PC-3 (cell line): ENCODE results near the gene FCN2. TPM values are rescaled to one million over a fixed set of nuclear protein-coding genes. Genes with fewer than 3 reads are reported as not detected.

Experiments used
- ATAC-seq: fragments of 200-7000 bp; cut with Tn5 transposase; 2 replicates; pipeline ENCODE4 v1.9.1; 2020; ENCODE audit warnings: mild to moderate bottlenecking, moderate library complexity
- BruUV-seq: library from RNA; stranded (reverse); fragments of 400-500 nt; replicated peaks from 2 replicates; lab custom pipeline; 2021; lab: Mats Ljungman, UMichigan
- CTCF ChIA-PET: fragments of 300-600 bp; sonication (Branson Sonifier 250); formaldehyde crosslinking; loops from one replicate; lab custom pipeline; 2022; ENCODE audit warnings: antibody characterized with exemption; lab: Charles Lee
- POLR2A ChIA-PET: fragments of 300-600 bp; sonication (Branson Sonifier 250); formaldehyde crosslinking; loops from one replicate; lab custom pipeline; 2022; ENCODE audit warnings: antibody characterized with exemption; ENCODE audit not compliant: unreplicated experiment; lab: Charles Lee
- DNase-seq: peaks from one replicate; pipeline ENCODE4 v3.0.0-alpha.2; 2015
- H2AFZ ChIP-seq: fragments of 300-600 bp; sonication (generic); 2 replicates; pipeline ENCODE4 v1.6.0; 2016; ENCODE audit warnings: antibody characterized with exemption, low read length
- H3F3A ChIP-seq: fragments of 300-600 bp; sonication (generic); one replicate; pipeline ENCODE4 v1.6.0; 2017; ENCODE audit warnings: antibody characterized with exemption, low read length, control low read depth, mild to moderate bottlenecking; ENCODE audit not compliant: unreplicated experiment
- H3K27ac ChIP-seq: fragments of 300-600 bp; sonication (generic); 2 replicates; pipeline ENCODE4 v1.5.1; 2016; ENCODE audit warnings: mild to moderate bottlenecking, low read length
- H3K27me3 ChIP-seq: fragments of 300-600 bp; sonication (generic); 2 replicates; pipeline ENCODE4 v1.6.1; 2016; ENCODE audit warnings: low read length, mixed read lengths
- H3K36me3 ChIP-seq: fragments of 300-600 bp; sonication (generic); 2 replicates; pipeline ENCODE4 v1.6.1; 2016; ENCODE audit warnings: low read depth, mixed run types, low read length, mixed read lengths
- H3K4me1 ChIP-seq: fragments of 300-600 bp; sonication (generic); 2 replicates; pipeline ENCODE4 v1.5.1; 2016; ENCODE audit warnings: low read length; ENCODE audit not compliant: insufficient read depth
- H3K4me2 ChIP-seq: fragments of 300-600 bp; sonication (generic); 2 replicates; pipeline ENCODE4 v1.6.0; 2016; ENCODE audit warnings: low read length
- H3K4me3 ChIP-seq: fragments of 300-600 bp; sonication (generic); 2 replicates; pipeline ENCODE4 v1.5.1; 2016; ENCODE audit warnings: mild to moderate bottlenecking, low read length, mixed read lengths
- H3K79me2 ChIP-seq: fragments of 300-600 bp; sonication (generic); 2 replicates; pipeline ENCODE4 v1.6.1; 2017; ENCODE audit warnings: low read length, mixed read lengths
- H3K9ac ChIP-seq: fragments of 300-600 bp; sonication (generic); 2 replicates; pipeline ENCODE4 v1.6.0; 2016; ENCODE audit warnings: mild to moderate bottlenecking, low read length
- H3K9me2 ChIP-seq: fragments of 300-600 bp; sonication (generic); replicated peaks from 2 replicates; pipeline ENCODE4 v1.6.1; 2016; ENCODE audit warnings: mixed run types, low read length, mixed read lengths
- H3K9me3 ChIP-seq: fragments of 300-600 bp; sonication (generic); 2 replicates; pipeline ENCODE4 v1.6.1; 2016; ENCODE audit warnings: low read length, mixed read lengths
- H4K20me1 ChIP-seq: fragments of 300-600 bp; sonication (generic); 2 replicates; pipeline ENCODE4 v1.6.1; 2016; ENCODE audit warnings: low read length, mixed read lengths
- CTCF ChIP-seq: fragments of 300-600 bp; sonication (generic); conservative IDR thresholded peaks from 2 replicates; pipeline ENCODE4 v1.5.1; 2017; ENCODE audit warnings: antibody characterized with exemption, low read depth, mild to moderate bottlenecking, low read length
- EZH2 ChIP-seq: fragments of 300-600 bp; sonication (generic); IDR thresholded peaks from one replicate; pipeline ENCODE4 v1.6.1; 2017; ENCODE audit warnings: antibody characterized with exemption, mild to moderate bottlenecking, low read length; ENCODE audit not compliant: unreplicated experiment
- EZH2phosphoT487 ChIP-seq: fragments of 300-600 bp; sonication (generic); IDR thresholded peaks from 2 replicates; pipeline ENCODE4 v1.6.1; 2018; ENCODE audit warnings: mild to moderate bottlenecking, antibody characterized with exemption, low read length, borderline replicate concordance
- intact Hi-C: fragments of 100-400 bp; cut with micrococcal nuclease; formaldehyde crosslinking; loops from 2 replicates; pipeline ENCODE4 v1.9.0; 2023
- total RNA-seq: library from RNA; depleted of rRNA; stranded (reverse); fragments of >200 nt; gene quantifications from 2 replicates; pipeline ENCODE4 v1.2.3, GENCODE V29; 2014

FCN2 gene
- total RNA-seq, 1 experiment from 2014 or later, result not detected

GRCh38 chr9:134877541-134877940 lies 3.1 kb upstream of the FCN2 start:
- no peak overlapping the region for H3K27ac ChIP-seq
- ATAC-seq (no peak), DNase-seq (no peak)
- H3K79me2 ChIP-seq, result no peaks in the 10 kb centered on the region
- H3K36me3 ChIP-seq, result no peaks in the 10 kb centered on the region
- no peak overlapping the region for H3K9ac ChIP-seq
- no TSS peak for BruUV-seq
- intact Hi-C loops, result no loop called here
- H3K27me3 ChIP-seq, result peaks cover 8% of the 10 kb centered on the region
- H3K9me3 ChIP-seq, result no peaks in the 10 kb centered on the region
- POLR2A ChIA-PET, result no interaction called here
- CTCF ChIA-PET, result no interaction called here
- TF ChIP-seq EZH2, result no peak
- TF ChIP-seq CTCF, result no peak
- no peak for TF ChIP-seq EZH2phosphoT487
- no peaks in the 10 kb centered on the region for H4K20me1 ChIP-seq
- H2AFZ ChIP-seq, result no peak overlapping the region
- H3K4me3 ChIP-seq, result no peak overlapping the region
- no peaks in the 10 kb centered on the region for H3K4me1 ChIP-seq
- H3F3A ChIP-seq, result no peaks in the 10 kb centered on the region
- H3K4me2 ChIP-seq, result no peak overlapping the region
- no peaks in the 10 kb centered on the region for H3K9me2 ChIP-seq

GRCh38 chr9:134879664-134880483 lies 736 bp upstream of the FCN2 start:
- Histone ChIP-seq H3K27me3 (peaks cover 4% of the 10 kb centered on the region; the same call in 1 of the 2 replicates), H2AFZ (no peak overlapping the region), H3K9ac (no peak overlapping the region), H3K27ac (no peak overlapping the region), H3K9me3 (no peaks in the 10 kb centered on the region), H3K9me2 (no peaks in the 10 kb centered on the region), H3F3A (no peaks in the 10 kb centered on the region), H3K4me2 (no peak overlapping the region), H3K36me3 (no peaks in the 10 kb centered on the region), H3K4me3 (no peak overlapping the region), H3K4me1 (no peaks in the 10 kb centered on the region), H3K79me2 (no peaks in the 10 kb centered on the region), H4K20me1 (no peaks in the 10 kb centered on the region)
- no TSS peak for BruUV-seq
- POLR2A ChIA-PET, result no interaction called here
- DNase-seq (no peak), ATAC-seq (no peak)
- intact Hi-C loops, result no loop called here
- TF ChIP-seq EZH2phosphoT487, result no peak
- no peak for TF ChIP-seq EZH2
- no peak for TF ChIP-seq CTCF
- CTCF ChIA-PET, result no interaction called here

DNA sequence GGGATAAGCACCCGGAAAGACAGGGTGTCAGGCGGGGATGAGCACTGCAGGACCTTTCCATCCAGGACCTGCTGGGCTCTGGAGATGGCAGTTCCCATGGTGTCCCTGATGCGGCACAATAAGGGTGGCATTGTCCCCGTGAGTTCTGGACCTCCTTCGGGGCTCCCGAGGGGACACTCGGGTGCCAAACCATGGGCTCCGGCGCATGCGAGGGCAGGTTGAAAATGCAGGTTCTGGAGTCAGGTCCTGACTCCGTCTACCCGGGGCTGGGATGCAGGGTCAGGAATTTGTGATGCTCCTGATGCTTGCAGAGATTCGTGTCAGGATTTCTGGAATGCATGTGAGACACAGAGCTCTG lies 682 bp downstream of the FCN2 start:
- no peak for ATAC-seq
- no peaks in the 10 kb centered on the region for H3K9me2 ChIP-seq
- TF ChIP-seq CTCF (no peak), EZH2phosphoT487 (no peak), EZH2 (no peak)
- H3K27ac ChIP-seq, result no peak overlapping the region
- POLR2A ChIA-PET, result no interaction called here
- H3K4me3 ChIP-seq, result no peak overlapping the region
- H3F3A ChIP-seq, result no peaks in the 10 kb centered on the region
- H3K9me3 ChIP-seq, result no peaks in the 10 kb centered on the region
- H3K79me2 ChIP-seq, result no peaks in the 10 kb centered on the region
- intact Hi-C loops, result no loop called here
- H2AFZ ChIP-seq, result no peak overlapping the region
- CTCF ChIA-PET, result no interaction called here
- H3K36me3 ChIP-seq, result no peaks in the 10 kb centered on the region
- no peak for DNase-seq
- no peaks in the 10 kb centered on the region for H4K20me1 ChIP-seq
- no peaks in the 10 kb centered on the region for H3K4me1 ChIP-seq
- H3K9ac ChIP-seq, result no peak overlapping the region
- H3K27me3 ChIP-seq, result peaks cover 4% of the 10 kb centered on the region; the same call in 1 of the 2 replicates
- no TSS peak for BruUV-seq
- no peak overlapping the region for H3K4me2 ChIP-seq
